HCT116 (cell line): ENCODE measurements around the gene CD82. TPM values are rescaled to one million over a fixed set of nuclear protein-coding genes. Genes with fewer than 3 reads are reported as not detected.

ENCODE experiments used
- ATAC-seq: fragments of 200-7000 bp; cut with Tn5 transposase; 2 replicates; pipeline ENCODE4 v1.9.1; 2020; ENCODE audit warnings: mild to moderate bottlenecking, moderate library complexity
- BruUV-seq: library from RNA; stranded (reverse); fragments of 400-500 nt; replicated peaks from 2 replicates; lab custom pipeline; 2021; lab: Mats Ljungman, UMichigan
- CTCF ChIA-PET: fragments of 300-600 bp; sonication (Branson Sonifier 250); formaldehyde crosslinking; loops from one replicate; lab custom pipeline; 2021; ENCODE audit warnings: antibody characterized with exemption; lab: Charles Lee
- POLR2A ChIA-PET: fragments of 300-600, 350-600 bp; sonication (Branson Sonifier 250); formaldehyde crosslinking; loops from one replicate; lab custom pipeline; 2021; ENCODE audit warnings: antibody characterized with exemption; lab: Charles Lee
- RAD21 ChIA-PET, 2 experiments: fragments of 300-600 bp; sonication (Branson Sonifier 250); formaldehyde crosslinking; loops; one replicate each; lab custom pipeline; 2023; ENCODE audit warnings: low total read pairs in 2 of 2; ENCODE audit not compliant: uncharacterized antibody in 2 of 2, unreplicated experiment in 2 of 2, low non-redundant PET in 1 of 2; lab: Charles Lee
- DNase-seq: peaks from one replicate; pipeline ENCODE4 v3.0.0-alpha.2; 2010; ENCODE audit warnings: low read depth, low spot score
- H2AFZ ChIP-seq: fragments of 200-600 bp; shearing (Covaris generic), sonication (generic); 2 replicates; pipeline ENCODE4 v1.6.1; 2017; ENCODE audit warnings: low read depth, mixed run types, mixed read lengths, antibody characterized with exemption, low read length; ENCODE audit not compliant: poor library complexity, severe bottlenecking
- H3K27ac ChIP-seq: 2 replicates; pipeline ENCODE4 v1.5.1; 2012; ENCODE audit warnings: low read depth, low read length
- H3K27me3 ChIP-seq: fragments of 200-600 bp; sonication (generic); 2 replicates; pipeline ENCODE4 v1.6.1; 2016; ENCODE audit warnings: mixed run types, low read length, mixed read lengths; ENCODE audit not compliant: insufficient read depth
- H3K36me3 ChIP-seq, 2 experiments: fragments of 200-500 bp in 1 of 2; fragments of 200-600 bp in 1 of 2; sonication (Bioruptor generic) in 1 of 2; sonication (generic) in 1 of 2; 2 replicates each; pipeline versions ENCODE4 v1.5.1 to v1.6.1; 2014 to 2016; ENCODE audit warnings: low read length in 2 of 2, inconsistent platforms in 1 of 2, mixed read lengths in 1 of 2, mixed run types in 1 of 2; ENCODE audit not compliant: insufficient read depth in 2 of 2, control insufficient read depth in 1 of 2
- H3K4me1 ChIP-seq, 2 experiments: fragments of 200-600 bp in 1 of 2; sonication (generic) in 1 of 2; 2 replicates each; pipeline versions ENCODE4 v1.5.1 to v1.6.1; 2012 to 2017; ENCODE audit warnings: low read length in 2 of 2, inconsistent platforms in 1 of 2, mild to moderate bottlenecking in 1 of 2, mixed read lengths in 1 of 2, mixed run types in 1 of 2, moderate library complexity in 1 of 2; ENCODE audit not compliant: insufficient read depth in 2 of 2, control insufficient read depth in 1 of 2
- H3K4me2 ChIP-seq: fragments of 200-600 bp; sonication (generic); 2 replicates; pipeline ENCODE4 v1.6.1; 2017; ENCODE audit warnings: mixed run types, low read length, mixed read lengths
- H3K4me3 ChIP-seq, 2 experiments: fragments of 200-600 bp in 1 of 2; sonication (generic) in 1 of 2; replicated peaks in 1 of 2; 2 replicates each; pipeline ENCODE4 v1.5.1; 2011 to 2016; ENCODE audit warnings: low read length in 2 of 2, control low read depth in 1 of 2, low read depth in 1 of 2, mild to moderate bottlenecking in 1 of 2, mixed read lengths in 1 of 2, mixed run types in 1 of 2
- H3K79me2 ChIP-seq: fragments of 200-600 bp; sonication (generic); 2 replicates; pipeline ENCODE4 v1.6.1; 2017; ENCODE audit warnings: mild to moderate bottlenecking, mixed run types, low read length, moderate library complexity, mixed read lengths; ENCODE audit not compliant: insufficient read depth
- H3K9ac ChIP-seq: fragments of 200-600 bp; sonication (generic); 2 replicates; pipeline ENCODE4 v1.6.1; 2016; ENCODE audit warnings: low read length, mixed read lengths
- H3K9me2 ChIP-seq: fragments of 200-600 bp; sonication (generic), shearing (Covaris generic); 2 replicates; pipeline ENCODE4 v1.6.1; 2017; ENCODE audit warnings: mixed run types, mild to moderate bottlenecking, moderate library complexity; ENCODE audit not compliant: insufficient read depth
- H3K9me3 ChIP-seq, 2 experiments: fragments of 200-500 bp in 1 of 2; fragments of 200-600 bp in 1 of 2; sonication (Bioruptor generic) in 1 of 2; sonication (generic) in 1 of 2; 2 replicates each; pipeline ENCODE4 v1.6.1; 2014 to 2017; ENCODE audit warnings: low read length in 2 of 2, mixed read lengths in 2 of 2, inconsistent platforms in 1 of 2, low read depth in 1 of 2, mild to moderate bottlenecking in 1 of 2, mixed run types in 1 of 2, moderate library complexity in 1 of 2; ENCODE audit not compliant: control insufficient read depth in 1 of 2, insufficient read depth in 1 of 2
- H4K20me1 ChIP-seq: fragments of 200-600 bp; sonication (generic), shearing (Covaris generic); 2 replicates; pipeline ENCODE4 v1.6.1; 2017; ENCODE audit warnings: mixed run types, mild to moderate bottlenecking, moderate library complexity; ENCODE audit not compliant: insufficient read depth
- ATF3 ChIP-seq: IDR thresholded peaks from 2 replicates; pipeline ENCODE4 v1.6.1; 2012
- CEBPB ChIP-seq: IDR thresholded peaks from 2 replicates; pipeline ENCODE4 v1.6.1; 2012; ENCODE audit warnings: low read depth
- CTCF ChIP-seq, 3 experiments: fragments of 200-600 bp in 1 of 3; sonication (generic) in 1 of 3; IDR thresholded peaks in 2 of 3; conservative IDR thresholded peaks in 1 of 3; 2 replicates each; pipeline ENCODE4 v1.5.1; 2012 to 2017; ENCODE audit warnings: low read depth in 2 of 3, low read length in 2 of 3, antibody characterized with exemption in 1 of 3, borderline replicate concordance in 1 of 3, control low read depth in 1 of 3, mild to moderate bottlenecking in 1 of 3, mixed read lengths in 1 of 3, mixed run types in 1 of 3, moderate library complexity in 1 of 3; ENCODE audit not compliant: insufficient read depth in 1 of 3
- EZH2 ChIP-seq: fragments of 200-600 bp; sonication (generic); IDR thresholded peaks from 2 replicates; pipeline ENCODE4 v1.6.1; 2017; ENCODE audit warnings: antibody characterized with exemption, mixed run types
- POLR2AphosphoS5 ChIP-seq: IDR thresholded peaks from 2 replicates; pipeline ENCODE4 v1.6.1; 2011; ENCODE audit warnings: mild to moderate bottlenecking, low read depth, low read length, moderate library complexity
- ZFX ChIP-seq: fragments of 450-650 bp; IDR thresholded peaks from 2 replicates; pipeline ENCODE4 v1.6.1; 2017
- intact Hi-C: fragments of 100-400 bp; cut with micrococcal nuclease; formaldehyde crosslinking; loops from 2 replicates; pipeline ENCODE4 v1.10.0; 2022
- total RNA-seq: library from RNA; stranded (reverse); gene quantifications from one replicate; pipeline ENCODE4 v1.2.1, GENCODE V29; 2021; ENCODE audit not compliant: unreplicated experiment

Gene CD82
- total RNA-seq, 1 experiment from 2014 or later, result 16.7 TPM

- no peak for DNase-seq
- intact Hi-C loops, result no loop called here
These were observed 10.5 kb downstream of the CD82 start for GRCh38 chr11:44575962-44576361.

More at GRCh38 chr11:44575962-44576361, 10.5 kb downstream of the CD82 start:
- Histone ChIP-seq H3K36me3 (no peaks in the 10 kb centered on the region), H3K9me3 (no peaks in the 10 kb centered on the region), H3K4me3 (no peak overlapping the region), H3K9ac (no peak overlapping the region), H3K9me2 (no peaks in the 10 kb centered on the region), H3K27me3 (no peaks in the 10 kb centered on the region), H3K79me2 (no peaks in the 10 kb centered on the region), H2AFZ (no peak overlapping the region), H3K4me2 (no peak overlapping the region), H4K20me1 (no peaks in the 10 kb centered on the region), H3K4me1 (peaks cover 0 to 9% of the 10 kb centered on the region in 2 experiments; a peak in 1 of 4 replicates), H3K27ac (no peak overlapping the region)
- no peak for ATAC-seq
- no TSS peak for BruUV-seq
- CTCF ChIA-PET, result no interaction called here
- TF ChIP-seq CTCF (IDR thresholded peaks at IDR 0.05 in 2 of 3, conservative IDR thresholded peaks at IDR 0.05 in 1 of 3; ENCODE audit: borderline replicate concordance in 1 of 3, insufficient read depth in 1 of 3, low read depth in 2 of 3, low read length in 2 of 3) (no peak), EZH2 (no peak), POLR2AphosphoS5 (no peak), CEBPB (no peak), ATF3 (no peak), ZFX (no peak)
- RAD21 ChIA-PET, result no interaction called here
- POLR2A ChIA-PET, result no interaction called here
